GM12892 (cell line): ENCODE measurements around the gene TRIOBP.

Experiments used
- POLR2A ChIP-seq: IDR thresholded peaks from 2 replicates; pipeline ENCODE4 v1.6.1; 2011; ENCODE audit warnings: low read depth, low read length, control low read depth
- TAF1 ChIP-seq: IDR thresholded peaks from 2 replicates; pipeline ENCODE4 v1.6.1; 2011; ENCODE audit warnings: low read depth, mild to moderate bottlenecking, control low read depth, low read length, borderline replicate concordance

GRCh38 chr22:37658133-37659065 lies 38.4 kb upstream of the TRIOBP start, which contains the start of gene PDXP:
- TF ChIP-seq TAF1 (no peak; the same call in 1 of the 2 replicates), POLR2A (peak; percentile 72)
